ENCODE results near the gene PPIL6.

The PPIL6 gene

DNA sequence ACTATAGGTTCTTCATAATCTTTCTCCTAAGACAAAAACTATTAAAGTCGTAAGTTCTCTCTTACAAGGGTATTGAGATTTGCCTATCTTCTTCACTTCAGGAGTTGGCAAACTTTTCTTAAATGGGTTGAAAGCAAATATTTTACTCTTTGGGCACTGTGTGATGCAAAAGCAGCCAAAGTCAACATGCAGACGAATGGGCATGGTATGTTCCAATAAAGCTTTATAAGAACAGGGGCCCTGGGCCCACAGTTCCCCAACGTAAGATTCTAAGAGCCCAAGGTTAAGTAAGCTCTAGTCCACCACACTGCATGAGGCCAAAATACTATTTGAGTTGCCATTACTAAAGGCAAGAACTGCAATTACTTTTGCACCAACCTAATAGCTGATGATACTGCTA lies 69.6 kb downstream of the PPIL6 start:
- no peak for ATAC-seq

DNA sequence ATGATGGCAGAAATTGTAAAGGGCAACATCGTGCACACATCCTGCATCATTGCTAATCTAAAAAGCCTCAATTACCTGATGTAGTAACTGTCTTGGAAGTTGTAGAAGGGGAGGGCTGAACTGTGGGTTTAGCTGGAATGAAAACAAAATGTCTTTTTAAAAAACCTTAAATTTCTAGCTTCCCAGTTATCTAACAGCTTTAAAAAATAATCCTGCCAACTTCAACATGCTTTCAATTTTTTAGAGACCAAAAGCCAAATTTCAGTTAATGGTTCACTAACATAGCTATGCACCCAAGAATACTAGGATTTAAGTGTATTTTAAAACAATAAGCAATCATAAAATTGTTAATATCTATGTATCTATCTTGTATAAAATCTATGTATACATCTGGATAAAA lies 70.1 kb downstream of the PPIL6 start:
- no peak for TF ChIP-seq OSR1 (CRISPR knock-in tag; IDR thresholded peaks at IDR 0.05)
- TF ChIP-seq ZC3H10 (CRISPR knock-in tag; IDR thresholded peaks at IDR 0.05) = no peak
- TF ChIP-seq ESRRG (CRISPR knock-in tag; IDR thresholded peaks at IDR 0.05) = no peak
- TF ChIP-seq ZFP3 (CRISPR knock-in tag; IDR thresholded peaks at IDR 0.05) = no peak
- no peak for TF ChIP-seq RARB (CRISPR knock-in tag; IDR thresholded peaks at IDR 0.05)
- TF ChIP-seq, protein P1, sequence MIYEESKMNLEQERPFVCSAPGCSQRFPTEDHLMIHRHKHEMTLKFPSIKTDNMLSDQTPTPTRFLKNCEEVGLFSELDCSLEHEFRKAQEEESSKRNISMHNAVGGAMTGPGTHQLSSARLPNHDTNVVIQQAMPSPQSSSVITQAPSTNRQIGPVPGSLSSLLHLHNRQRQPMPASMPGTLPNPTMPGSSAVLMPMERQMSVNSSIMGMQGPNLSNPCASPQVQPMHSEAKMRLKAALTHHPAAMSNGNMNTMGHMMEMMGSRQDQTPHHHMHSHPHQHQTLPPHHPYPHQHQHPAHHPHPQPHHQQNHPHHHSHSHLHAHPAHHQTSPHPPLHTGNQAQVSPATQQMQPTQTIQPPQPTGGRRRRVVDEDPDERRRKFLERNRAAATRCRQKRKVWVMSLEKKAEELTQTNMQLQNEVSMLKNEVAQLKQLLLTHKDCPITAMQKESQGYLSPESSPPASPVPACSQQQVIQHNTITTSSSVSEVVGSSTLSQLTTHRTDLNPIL (CRISPR knock-in tag; IDR thresholded peaks at IDR 0.05; ENCODE audit: low read depth) = no peak
- ATAC-seq = no peak

More for the DNA sequence above, 69.6 kb downstream of the PPIL6 start:
- TF ChIP-seq ZC3H10 (CRISPR knock-in tag; IDR thresholded peaks at IDR 0.05) (no peak), CSDC2 (CRISPR knock-in tag; IDR thresholded peaks at IDR 0.05) (no peak), ZNF565 (CRISPR knock-in tag; conservative IDR thresholded peaks at IDR 0.05; ENCODE audit: low read depth) (no peak), RARB (CRISPR knock-in tag; IDR thresholded peaks at IDR 0.05) (no peak), ZNF8 (CRISPR knock-in tag; IDR thresholded peaks at IDR 0.05) (no peak), ZNF70 (CRISPR knock-in tag; IDR thresholded peaks at IDR 0.05) (no peak)
- TF ChIP-seq, protein P2, sequence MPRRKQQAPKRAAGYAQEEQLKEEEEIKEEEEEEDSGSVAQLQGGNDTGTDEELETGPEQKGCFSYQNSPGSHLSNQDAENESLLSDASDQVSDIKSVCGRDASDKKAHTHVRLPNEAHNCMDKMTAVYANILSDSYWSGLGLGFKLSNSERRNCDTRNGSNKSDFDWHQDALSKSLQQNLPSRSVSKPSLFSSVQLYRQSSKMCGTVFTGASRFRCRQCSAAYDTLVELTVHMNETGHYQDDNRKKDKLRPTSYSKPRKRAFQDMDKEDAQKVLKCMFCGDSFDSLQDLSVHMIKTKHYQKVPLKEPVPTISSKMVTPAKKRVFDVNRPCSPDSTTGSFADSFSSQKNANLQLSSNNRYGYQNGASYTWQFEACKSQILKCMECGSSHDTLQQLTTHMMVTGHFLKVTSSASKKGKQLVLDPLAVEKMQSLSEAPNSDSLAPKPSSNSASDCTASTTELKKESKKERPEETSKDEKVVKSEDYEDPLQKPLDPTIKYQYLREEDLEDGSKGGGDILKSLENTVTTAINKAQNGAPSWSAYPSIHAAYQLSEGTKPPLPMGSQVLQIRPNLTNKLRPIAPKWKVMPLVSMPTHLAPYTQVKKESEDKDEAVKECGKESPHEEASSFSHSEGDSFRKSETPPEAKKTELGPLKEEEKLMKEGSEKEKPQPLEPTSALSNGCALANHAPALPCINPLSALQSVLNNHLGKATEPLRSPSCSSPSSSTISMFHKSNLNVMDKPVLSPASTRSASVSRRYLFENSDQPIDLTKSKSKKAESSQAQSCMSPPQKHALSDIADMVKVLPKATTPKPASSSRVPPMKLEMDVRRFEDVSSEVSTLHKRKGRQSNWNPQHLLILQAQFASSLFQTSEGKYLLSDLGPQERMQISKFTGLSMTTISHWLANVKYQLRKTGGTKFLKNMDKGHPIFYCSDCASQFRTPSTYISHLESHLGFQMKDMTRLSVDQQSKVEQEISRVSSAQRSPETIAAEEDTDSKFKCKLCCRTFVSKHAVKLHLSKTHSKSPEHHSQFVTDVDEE (CRISPR knock-in tag; IDR thresholded peaks at IDR 0.05) = no peak
- TF ChIP-seq, protein P3, sequence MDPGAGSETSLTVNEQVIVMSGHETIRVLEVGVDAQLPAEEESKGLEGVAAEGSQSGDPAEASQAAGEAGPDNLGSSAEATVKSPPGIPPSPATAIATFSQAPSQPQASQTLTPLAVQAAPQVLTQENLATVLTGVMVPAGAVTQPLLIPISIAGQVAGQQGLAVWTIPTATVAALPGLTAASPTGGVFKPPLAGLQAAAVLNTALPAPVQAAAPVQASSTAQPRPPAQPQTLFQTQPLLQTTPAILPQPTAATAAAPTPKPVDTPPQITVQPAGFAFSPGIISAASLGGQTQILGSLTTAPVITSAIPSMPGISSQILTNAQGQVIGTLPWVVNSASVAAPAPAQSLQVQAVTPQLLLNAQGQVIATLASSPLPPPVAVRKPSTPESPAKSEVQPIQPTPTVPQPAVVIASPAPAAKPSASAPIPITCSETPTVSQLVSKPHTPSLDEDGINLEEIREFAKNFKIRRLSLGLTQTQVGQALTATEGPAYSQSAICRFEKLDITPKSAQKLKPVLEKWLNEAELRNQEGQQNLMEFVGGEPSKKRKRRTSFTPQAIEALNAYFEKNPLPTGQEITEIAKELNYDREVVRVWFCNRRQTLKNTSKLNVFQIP (CRISPR knock-in tag; IDR thresholded peaks at IDR 0.05; ENCODE audit: borderline replicate concordance, low read depth) = no peak

DNA sequence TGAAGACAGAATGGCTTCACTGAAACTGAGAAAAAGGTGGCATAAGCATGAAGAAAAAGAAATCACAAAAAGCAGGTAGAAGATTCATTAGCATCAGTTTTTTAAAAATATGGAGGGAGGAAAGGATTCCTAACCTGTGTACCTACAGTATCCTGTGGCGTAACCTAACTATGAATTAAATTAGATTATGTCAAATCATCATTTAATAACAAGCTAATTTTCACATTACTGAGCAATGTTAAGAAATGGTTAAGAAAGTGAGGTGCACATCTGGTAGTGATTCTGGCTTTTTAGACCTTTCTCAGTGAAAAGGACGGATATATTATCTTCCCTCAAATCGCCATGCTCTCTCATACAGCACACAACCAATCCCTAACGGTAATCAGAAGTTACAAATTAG lies 70.7 kb downstream of the PPIL6 start:
- no peak for ATAC-seq
- TF ChIP-seq RARB (CRISPR knock-in tag; IDR thresholded peaks at IDR 0.05) (no peak), ZNF70 (CRISPR knock-in tag; IDR thresholded peaks at IDR 0.05) (no peak), ISL1 (CRISPR knock-in tag; IDR thresholded peaks at IDR 0.05) (no peak), TCF4 (CRISPR knock-in tag; IDR thresholded peaks at IDR 0.05; ENCODE audit: borderline replicate concordance) (no peak)
- TF ChIP-seq, protein P4, sequence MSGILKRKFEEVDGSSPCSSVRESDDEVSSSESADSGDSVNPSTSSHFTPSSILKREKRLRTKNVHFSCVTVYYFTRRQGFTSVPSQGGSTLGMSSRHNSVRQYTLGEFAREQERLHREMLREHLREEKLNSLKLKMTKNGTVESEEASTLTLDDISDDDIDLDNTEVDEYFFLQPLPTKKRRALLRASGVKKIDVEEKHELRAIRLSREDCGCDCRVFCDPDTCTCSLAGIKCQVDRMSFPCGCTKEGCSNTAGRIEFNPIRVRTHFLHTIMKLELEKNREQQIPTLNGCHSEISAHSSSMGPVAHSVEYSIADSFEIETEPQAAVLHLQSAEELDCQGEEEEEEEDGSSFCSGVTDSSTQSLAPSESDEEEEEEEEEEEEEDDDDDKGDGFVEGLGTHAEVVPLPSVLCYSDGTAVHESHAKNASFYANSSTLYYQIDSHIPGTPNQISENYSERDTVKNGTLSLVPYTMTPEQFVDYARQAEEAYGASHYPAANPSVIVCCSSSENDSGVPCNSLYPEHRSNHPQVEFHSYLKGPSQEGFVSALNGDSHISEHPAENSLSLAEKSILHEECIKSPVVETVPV (CRISPR knock-in tag; IDR thresholded peaks at IDR 0.05) = no peak
- TF ChIP-seq, protein P2 (CRISPR knock-in tag; IDR thresholded peaks at IDR 0.05) = no peak
- TF ChIP-seq, protein P5, sequence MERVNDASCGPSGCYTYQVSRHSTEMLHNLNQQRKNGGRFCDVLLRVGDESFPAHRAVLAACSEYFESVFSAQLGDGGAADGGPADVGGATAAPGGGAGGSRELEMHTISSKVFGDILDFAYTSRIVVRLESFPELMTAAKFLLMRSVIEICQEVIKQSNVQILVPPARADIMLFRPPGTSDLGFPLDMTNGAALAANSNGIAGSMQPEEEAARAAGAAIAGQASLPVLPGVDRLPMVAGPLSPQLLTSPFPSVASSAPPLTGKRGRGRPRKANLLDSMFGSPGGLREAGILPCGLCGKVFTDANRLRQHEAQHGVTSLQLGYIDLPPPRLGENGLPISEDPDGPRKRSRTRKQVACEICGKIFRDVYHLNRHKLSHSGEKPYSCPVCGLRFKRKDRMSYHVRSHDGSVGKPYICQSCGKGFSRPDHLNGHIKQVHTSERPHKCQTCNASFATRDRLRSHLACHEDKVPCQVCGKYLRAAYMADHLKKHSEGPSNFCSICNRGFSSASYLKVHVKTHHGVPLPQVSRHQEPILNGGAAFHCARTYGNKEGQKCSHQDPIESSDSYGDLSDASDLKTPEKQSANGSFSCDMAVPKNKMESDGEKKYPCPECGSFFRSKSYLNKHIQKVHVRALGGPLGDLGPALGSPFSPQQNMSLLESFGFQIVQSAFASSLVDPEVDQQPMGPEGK (CRISPR knock-in tag; IDR thresholded peaks at IDR 0.05; ENCODE audit: borderline replicate concordance) = no peak
